Fibroblast of villous mesenchyme (primary cell): ENCODE measurements around the gene SCGB1A1. TPM values are rescaled to one million over a fixed set of nuclear protein-coding genes. Genes with fewer than 3 reads are reported as not detected.

Experiments used
- DNase-seq: peaks from one replicate; pipeline ENCODE4 v3.0.0-alpha.2; 2010; ENCODE audit warnings: low read depth
- H3K4me3 ChIP-seq: 2 replicates; pipeline ENCODE4 v1.5.1; 2011; ENCODE audit warnings: low read depth, mild to moderate bottlenecking, low read length
- CTCF ChIP-seq: IDR thresholded peaks from 2 replicates; pipeline ENCODE4 v1.5.1; 2012; ENCODE audit warnings: low read depth, mild to moderate bottlenecking, low read length; ENCODE audit not compliant: insufficient read depth
- total RNA-seq: library from RNA; depleted of rRNA; stranded (reverse); fragments of >200 nt; gene quantifications from 2 replicates; pipeline ENCODE4 v1.2.3, GENCODE V29; 2012

The SCGB1A1 gene
- total RNA-seq, 1 donor, result not detected

- peak; percentile 84 for DNase-seq
- no peak overlapping the region for H3K4me3 ChIP-seq
- no peak for TF ChIP-seq CTCF
These were observed 53.4 kb downstream of the SCGB1A1 start for GRCh38 chr11:62472063-62472884.

Other genes starting within 250 kb of the SCGB1A1 start
- not detected in 2 replicates for gene SCGB1D1, start 228.8 kb upstream of the SCGB1A1 start, total RNA-seq
- gene SCGB2A1, start 210.4 kb upstream of the SCGB1A1 start, total RNA-seq, result not detected in 2 replicates
- gene SCGB1D2, start 176.8 kb upstream of the SCGB1A1 start, total RNA-seq, result not detected in 2 replicates
- not detected in 2 replicates for gene SCGB2A2, start 148.9 kb upstream of the SCGB1A1 start, total RNA-seq
- not detected in 2 replicates for gene SCGB1D4, start 120.0 kb upstream of the SCGB1A1 start, total RNA-seq
- gene ASRGL1, start 81.6 kb upstream of the SCGB1A1 start, total RNA-seq, result 0.97 and 1.3 TPM in 2 replicates
- 474 and 514 TPM in 2 replicates for gene AHNAK, start 127.8 kb downstream of the SCGB1A1 start, total RNA-seq
- 876 and 1,014 TPM in 2 replicates for gene EEF1G, start 154.9 kb downstream of the SCGB1A1 start, total RNA-seq
- gene TUT1, start 172.5 kb downstream of the SCGB1A1 start, total RNA-seq, result 4.3 and 5.2 TPM in 2 replicates
- gene MTA2, start 182.8 kb downstream of the SCGB1A1 start, total RNA-seq, result 145 and 197 TPM in 2 replicates
- gene EML3, start 193.7 kb downstream of the SCGB1A1 start, total RNA-seq, result 15.5 and 21.6 TPM in 2 replicates
- gene ROM1, start 194.2 kb downstream of the SCGB1A1 start, total RNA-seq, result 2.9 and 3.0 TPM in 2 replicates
- 35.4 and 36.3 TPM in 2 replicates for gene B3GAT3, start 203.0 kb downstream of the SCGB1A1 start, total RNA-seq
- 178 and 211 TPM in 2 replicates for gene GANAB, start 227.6 kb downstream of the SCGB1A1 start, total RNA-seq
- gene INTS5, start 234.3 kb downstream of the SCGB1A1 start, total RNA-seq, result 20.7 and 21.6 TPM in 2 replicates
- gene C11orf98, start 246.2 kb downstream of the SCGB1A1 start, total RNA-seq, result 23.7 and 27.7 TPM in 2 replicates
- 4.5 and 7.8 TPM in 2 replicates for gene CSKMT, start 246.3 kb downstream of the SCGB1A1 start, total RNA-seq